T-helper 2 cell (primary cell): ENCODE measurements around the gene GPR87.

Experiments
- DNase-seq, 5 experiments: peaks; one replicate each; pipeline versions ENCODE4 v3.0.0 to v3.0.0-alpha.2; 2012 to 2022
- total RNA-seq, 2 donors: gene quantifications; one replicate each; lab custom pipeline; 2026; lab: John Stamatoyannopoulos, UW

Gene GPR87, protein sequence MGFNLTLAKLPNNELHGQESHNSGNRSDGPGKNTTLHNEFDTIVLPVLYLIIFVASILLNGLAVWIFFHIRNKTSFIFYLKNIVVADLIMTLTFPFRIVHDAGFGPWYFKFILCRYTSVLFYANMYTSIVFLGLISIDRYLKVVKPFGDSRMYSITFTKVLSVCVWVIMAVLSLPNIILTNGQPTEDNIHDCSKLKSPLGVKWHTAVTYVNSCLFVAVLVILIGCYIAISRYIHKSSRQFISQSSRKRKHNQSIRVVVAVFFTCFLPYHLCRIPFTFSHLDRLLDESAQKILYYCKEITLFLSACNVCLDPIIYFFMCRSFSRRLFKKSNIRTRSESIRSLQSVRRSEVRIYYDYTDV
- 0 to 0.13 reads per million in 2 donors for total RNA-seq

DNA sequence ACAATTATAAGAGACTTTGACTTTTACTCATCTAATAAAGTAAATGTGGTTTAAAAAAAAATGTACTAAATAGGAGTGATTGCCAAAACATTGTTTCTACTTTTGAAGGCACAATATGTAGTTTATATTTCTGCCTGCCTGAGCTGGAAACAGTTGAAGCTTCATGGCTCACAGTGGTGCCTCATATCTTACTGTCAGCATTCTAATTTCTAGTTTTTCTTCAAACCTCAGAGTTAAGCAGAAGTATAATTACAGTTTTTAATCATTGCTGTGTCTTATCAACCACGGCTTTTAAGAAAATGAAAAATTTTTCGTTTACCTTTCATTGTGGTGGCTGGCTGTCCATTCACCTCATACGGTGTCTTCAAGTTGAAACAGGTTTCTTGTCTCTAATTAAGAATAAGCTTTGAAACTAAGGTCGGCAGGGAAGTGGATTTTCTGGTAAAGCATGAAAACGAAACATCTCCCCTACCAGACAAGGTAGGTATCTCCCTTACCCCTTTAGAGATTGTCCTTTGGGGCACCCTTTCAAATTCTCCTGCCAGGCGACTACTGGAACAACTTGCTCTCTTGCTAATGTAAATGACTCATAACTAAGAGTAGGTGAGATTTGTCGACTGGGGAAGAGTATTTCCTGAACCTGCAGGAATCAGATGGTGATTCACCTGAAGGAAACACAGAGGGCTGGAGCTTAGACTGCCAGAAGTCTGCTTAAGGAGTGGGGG, at the start of gene GPR87:
TSS of gene GPR87 (minus strand) at position 554 of the 725 bp plus-strand sequence. CDS start 16,720 bp downstream, outside the sequence.
- DNase-seq = peak in 1 of 5 experiments; percentile 76

DNA sequence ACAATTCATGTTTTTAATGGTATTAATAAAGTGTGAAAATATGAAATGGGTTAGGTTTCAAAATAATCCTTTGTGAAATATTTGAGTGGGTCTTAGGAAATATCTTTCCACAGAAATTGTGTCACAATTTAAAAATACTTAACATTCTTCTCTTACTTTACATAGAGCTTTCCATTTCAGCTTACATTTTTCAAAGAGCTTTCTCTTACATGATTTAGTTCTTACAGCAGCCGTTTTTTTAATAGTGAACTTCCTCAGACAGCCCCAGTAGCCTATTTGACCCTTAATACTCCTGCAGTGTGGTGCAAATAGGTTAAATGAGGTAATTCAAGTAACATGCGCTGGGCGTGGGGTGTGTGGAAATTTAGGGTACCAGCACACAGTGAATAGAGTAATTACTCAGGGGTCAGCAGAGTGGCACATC, 46.1 kb upstream of the GPR87 start:
- DNase-seq = no peak

DNA sequence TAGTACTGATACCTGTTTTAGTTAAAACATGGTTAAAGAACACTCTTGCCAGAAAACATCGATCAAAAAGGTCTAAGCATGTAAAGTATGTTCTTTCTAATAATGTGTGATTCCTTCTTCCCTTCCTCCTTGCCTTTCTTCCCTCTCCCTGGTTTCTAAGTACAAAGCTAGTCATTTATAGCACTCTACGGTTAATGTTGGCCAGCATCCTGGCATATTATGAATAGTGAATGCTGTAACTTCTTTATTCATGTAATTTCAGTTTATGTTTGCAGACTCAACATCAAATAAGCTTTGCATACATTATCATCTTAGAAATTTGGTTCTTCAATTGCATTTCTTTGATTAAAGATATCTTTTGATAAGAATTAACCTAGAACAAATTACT, 40.8 kb upstream of the GPR87 start:
- no peak for DNase-seq

DNA sequence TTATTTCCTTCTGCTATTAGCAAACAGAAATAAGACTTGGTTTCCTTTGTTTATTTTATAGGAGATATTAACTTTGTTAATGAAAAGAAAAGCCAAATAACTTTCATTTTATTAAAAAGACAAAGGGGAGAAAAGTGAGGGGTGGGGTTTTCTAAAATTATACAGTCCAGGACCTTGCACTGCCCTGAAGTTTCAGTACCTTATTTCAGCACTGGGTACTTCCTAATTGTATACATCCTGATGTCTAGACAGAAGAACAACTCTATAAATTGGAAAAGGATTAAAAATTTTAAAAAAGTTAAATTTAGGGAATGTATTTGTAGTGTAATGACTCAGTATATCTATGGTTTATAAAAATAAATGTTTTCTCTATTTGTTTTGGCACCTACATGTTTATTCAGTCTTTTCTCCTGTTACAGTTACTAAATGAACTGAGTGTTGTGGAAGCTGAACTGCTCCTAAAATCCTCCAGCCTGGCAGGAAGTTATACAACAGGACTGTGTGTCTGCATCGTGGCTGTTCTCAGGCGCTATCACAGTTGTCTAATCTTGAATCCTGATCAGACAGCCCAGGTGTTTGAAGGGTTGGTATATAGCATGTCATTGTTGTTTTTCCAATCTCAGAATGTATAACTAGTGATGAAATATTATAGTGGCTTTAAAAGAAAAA, 40.3 kb upstream of the GPR87 start:
- DNase-seq = no peak

DNA sequence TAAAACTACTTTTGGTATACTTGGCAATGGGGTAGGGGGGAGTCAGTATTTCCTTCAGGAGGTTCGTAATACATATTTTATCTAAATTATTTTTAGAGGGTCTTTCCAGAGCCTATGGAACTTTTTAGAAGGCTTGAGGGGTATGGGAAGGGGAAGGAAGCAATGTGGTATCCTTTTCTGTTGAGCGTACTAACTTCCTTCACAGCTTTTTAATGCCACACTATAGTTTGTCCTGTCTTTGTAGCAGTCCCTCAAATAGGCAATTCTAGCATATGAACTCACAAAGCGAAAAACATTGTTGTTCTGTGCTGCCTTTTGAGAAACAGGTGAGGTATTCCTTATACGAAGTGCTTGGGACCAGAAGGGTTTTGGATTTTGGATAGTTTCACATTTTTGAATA, 35.0 kb upstream of the GPR87 start:
- no peak for DNase-seq

DNA sequence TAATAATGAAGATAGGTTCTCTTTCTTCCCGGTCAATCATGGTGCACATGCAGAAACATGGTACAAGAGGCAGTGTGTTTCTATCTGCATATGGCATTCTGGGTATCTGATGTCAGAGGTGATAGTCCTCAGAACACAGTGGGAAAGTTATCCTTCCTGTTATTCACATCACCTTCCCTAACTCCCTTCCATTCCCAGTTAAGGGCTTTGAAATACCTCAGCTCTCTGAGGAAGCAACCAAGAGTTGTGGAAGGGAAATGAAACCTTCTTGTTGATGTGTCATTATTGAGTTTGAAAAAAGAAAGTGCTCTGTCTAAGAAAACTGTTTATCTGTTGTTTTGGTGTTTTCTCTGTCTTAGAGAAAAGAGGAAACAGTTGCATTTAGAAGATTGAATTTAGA, 34.6 kb upstream of the GPR87 start:
- DNase-seq = peak in 1 of 5 experiments; percentile 12

DNA sequence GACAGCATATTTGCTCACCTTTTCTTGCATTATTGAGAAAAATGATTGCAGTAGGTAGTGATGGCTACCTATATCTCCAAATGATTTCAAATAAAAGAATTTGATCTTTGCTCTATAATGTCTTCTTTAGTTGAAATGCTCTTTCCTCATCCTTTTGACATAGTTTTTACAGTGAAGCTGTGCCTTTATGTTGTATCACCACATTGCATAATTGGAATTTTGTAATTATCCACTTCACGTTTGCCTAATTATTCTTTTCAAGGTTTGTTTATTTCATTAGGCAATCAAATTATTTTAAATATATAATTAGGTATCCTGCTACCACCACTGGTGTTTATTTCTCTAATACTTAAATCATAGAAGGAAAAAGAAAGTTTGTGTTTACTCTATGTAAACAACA, 34.0 kb upstream of the GPR87 start:
- DNase-seq = no peak

DNA sequence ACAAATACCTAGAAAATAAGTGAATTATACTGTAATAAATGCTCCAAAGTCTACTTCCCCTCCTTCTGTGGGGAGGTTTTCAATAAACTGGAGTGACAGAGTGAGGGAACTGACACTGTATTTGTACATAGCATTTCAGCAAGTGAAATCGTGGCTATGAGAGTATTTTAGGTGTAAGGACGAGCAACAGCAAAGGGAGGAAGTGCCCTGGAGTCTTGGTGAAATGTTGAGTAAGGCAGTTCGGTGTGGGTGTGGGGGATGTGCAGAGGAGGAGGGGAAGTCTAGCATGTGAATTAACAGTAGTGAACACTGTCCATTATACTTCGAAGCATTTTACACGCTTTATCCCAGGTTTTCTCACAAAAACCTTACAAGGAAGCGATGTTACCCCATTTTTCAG, 30.8 kb upstream of the GPR87 start:
- no peak for DNase-seq

DNA sequence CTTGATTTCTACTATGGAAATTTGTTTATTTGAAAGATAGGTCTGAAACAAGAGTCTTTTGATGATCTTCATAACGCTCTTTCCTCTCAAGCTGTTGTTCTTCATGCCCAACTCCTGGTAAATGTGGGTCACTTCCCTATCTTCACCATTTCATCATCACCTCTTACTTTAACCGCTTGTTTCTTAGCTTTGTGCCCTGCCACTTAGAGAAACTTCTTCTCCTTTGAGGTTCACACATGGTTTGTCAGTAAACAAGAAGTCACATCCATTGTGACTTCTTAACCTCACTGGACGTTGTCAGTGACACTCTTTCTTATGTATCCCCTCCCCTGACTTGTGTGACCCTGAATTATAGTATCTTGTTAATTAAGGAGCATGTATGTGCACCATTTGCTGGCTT, 29.7 kb upstream of the GPR87 start:
- DNase-seq = peak in 1 of 5 experiments; percentile 19

DNA sequence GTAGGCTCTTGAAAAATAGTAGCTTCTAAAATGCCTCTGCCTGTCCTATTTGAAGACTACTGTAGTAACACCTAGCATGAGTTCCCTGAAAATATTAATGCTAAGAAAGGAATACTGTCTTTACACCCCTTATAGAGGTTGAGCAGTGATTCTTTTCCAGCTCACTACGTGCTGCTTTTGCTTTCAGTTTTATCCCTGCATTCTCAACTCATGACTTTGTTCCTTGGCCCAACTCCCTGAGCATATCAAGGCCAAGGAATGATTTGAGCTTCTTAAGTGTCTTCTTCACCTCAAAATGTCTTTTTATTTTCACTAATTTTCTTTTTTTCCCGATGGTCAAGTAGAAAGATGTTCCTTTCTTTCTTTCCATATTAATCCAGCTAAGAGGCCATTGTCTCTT, 29.2 kb upstream of the GPR87 start:
- no peak for DNase-seq

DNA sequence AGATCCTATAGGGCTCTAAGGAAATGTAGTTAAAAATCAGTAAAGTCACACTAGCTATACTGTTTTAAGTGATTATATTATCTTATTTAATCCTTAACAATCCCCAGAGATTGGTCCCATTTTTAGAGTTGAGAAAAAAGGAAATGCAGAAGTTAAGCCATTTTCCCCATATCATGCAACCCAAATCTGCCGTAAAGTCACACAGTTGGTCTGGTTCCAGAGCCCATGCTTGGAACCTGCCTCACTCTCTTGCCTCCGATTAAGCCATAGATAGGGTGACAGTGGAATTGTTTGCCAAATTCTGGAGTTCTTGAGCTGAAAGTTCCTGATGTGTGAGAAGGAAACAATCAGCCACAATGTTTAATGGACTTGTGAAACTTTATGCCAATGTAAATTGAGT, 15.1 kb upstream of the GPR87 start:
- no peak for DNase-seq

DNA sequence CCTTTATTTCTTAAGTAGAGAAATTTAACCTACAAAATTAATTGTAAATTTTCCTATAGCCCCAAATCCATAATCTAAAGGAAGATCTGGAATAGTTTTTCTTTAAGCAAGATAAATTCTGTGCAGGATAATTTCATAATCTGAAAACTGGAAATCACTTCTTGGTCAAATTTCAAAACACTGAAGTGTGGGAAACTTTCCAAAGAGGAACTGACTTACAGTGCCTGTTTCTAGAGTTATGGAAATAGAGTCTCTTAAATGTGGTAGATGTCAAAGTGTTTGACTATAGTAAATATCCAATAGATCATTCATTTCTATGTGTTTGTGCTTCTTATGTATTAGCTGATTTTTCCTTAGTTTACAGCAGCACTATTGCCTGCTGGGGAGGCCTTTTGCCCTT, 14.3 kb upstream of the GPR87 start:
- no peak for DNase-seq

DNA sequence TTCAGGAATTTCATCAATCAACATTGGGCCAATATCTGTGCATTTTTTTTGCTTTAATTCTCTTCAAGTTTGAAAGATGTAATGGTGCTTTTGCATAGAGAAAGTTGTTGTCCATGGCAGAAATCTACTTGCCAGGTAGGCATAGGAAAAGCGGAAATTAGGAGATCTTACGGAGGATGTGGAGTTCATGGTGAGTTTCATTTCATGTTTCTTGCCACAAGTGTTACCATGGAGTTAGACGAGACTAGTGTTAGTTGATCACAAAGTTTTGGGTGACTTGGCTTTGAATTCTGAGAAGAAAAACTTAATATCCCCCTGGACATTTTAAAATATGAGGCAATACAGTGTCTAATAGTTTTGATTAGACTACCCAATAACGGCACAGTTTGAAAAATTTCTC, 13.8 kb upstream of the GPR87 start:
- DNase-seq = no peak

DNA sequence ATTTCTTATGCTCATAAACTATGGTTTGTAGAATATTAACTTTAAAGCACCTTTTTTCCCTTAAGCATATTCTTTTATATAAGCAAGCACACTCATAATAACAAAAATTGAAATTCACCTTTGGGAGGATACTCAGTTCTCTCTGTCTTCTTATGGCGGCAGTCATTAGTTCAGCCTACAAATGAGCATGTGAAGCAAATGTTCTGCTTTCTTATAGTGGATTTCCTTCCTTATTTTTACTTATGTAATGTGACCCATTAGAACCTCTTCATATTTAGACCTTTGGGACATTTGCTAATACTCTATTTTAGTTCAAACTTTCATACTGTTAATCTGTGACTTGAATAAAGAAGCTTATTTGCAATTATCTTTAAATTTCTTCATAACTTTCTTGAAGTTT, 12.7 kb upstream of the GPR87 start, which contains the start of gene P2RY13:
TSS of gene P2RY13 (minus strand) at position 187 of the 400 bp plus-strand sequence. CDS start at position 166, 21 bp downstream.
- DNase-seq = no peak

DNA sequence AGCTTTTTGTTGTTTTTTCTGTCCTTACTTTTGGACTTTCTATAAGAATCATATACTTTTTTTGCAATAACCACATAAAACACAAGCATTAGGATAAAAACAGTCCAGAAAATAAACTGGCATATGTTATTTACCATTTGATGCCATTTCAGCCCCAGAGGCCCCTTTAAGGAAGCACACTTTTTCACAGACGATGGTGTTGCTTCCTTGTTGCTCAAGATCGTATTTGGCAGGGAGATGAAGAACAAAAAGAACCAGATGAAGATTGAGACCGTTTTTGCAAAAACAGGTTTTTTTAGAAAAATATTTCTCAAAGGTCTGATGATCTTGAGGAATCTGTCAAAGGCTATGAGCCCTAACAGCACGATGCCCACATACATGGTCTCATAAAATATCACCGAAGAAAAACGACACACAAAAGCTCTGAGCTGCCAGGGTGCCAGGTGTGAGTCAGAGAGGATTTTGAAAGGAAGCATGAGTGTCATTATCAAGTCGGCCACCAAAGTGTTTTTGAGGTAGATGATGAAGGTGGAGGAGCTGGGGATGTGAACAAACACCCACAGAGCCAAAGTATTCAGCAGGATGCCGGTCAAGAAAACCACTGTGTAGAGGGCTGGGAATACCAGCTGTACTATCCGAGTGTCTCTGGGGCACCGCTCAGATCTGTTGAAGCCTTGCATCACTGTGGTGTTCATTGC, 11.8 kb upstream of the GPR87 start:
- peak in 2 of 5 experiments; percentile 49 to 51 for DNase-seq

DNA sequence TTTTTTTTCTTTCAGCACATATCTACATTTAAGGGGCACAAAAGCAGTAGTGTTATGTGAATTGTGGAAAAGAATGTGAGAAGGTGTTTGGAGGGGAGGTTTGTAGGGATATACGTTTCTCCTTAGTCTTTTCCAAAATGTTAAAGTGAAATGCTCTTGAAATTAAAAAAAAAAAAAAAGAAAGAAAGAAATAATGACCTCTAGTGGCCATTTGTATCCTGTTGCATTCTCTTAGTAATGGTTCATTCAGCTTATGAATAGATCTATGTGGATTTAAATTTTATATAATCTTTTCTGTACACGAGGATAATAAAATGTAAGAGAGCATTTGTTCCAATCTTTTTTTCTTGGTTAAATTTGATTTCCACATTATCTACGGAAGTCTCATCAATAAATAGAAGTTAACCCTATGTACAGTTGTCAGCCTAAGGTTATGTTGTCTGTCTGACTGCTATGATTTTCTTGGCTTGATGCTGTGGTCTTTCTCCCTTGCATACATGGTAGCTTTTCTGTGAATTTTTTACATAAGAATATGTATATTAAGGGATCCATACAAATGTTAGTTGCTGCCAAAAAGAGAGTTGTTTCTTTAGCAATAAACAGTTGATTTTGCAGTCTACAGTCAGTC, 11.1 kb upstream of the GPR87 start:
- peak in 1 of 5 experiments; percentile 37 for DNase-seq

DNA sequence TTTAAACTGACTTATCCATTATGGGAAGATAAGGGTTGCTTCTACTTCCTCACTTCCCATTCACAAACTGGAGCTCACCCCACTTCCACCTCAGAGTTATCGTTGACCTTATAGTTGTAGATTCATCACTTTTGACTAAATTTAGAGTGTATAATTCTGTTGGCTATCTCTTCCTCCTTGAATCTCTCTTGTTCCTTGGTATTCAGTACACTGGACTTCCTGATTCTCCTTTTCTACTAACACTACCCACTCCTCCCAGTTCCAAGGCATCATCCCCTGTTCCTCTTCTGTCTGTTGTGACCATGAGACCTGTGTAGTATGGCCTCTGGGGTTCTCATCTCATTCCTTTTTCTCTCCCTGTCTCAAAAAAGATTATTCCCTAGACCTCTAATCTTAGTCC, 5.9 kb upstream of the GPR87 start:
- DNase-seq = no peak

DNA sequence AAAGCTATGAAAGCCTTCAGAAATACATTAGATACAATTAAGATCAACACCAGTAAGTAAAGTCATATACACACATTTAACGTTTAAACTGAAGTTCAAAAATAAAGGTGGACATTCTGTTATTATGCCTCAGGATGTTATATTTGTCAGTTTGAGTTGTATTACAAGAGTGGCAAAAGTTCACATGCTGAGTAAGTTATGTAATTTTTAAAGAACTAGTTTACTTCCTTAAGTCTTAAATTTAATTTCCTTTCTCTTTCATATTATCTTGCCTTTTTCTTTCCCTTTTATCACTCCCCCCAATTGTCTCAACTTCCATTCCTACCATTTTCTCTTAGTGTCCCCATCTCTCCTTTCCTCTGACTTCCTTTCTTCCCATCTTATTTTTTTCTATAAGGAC, 4.9 kb upstream of the GPR87 start:
- DNase-seq = no peak

DNA sequence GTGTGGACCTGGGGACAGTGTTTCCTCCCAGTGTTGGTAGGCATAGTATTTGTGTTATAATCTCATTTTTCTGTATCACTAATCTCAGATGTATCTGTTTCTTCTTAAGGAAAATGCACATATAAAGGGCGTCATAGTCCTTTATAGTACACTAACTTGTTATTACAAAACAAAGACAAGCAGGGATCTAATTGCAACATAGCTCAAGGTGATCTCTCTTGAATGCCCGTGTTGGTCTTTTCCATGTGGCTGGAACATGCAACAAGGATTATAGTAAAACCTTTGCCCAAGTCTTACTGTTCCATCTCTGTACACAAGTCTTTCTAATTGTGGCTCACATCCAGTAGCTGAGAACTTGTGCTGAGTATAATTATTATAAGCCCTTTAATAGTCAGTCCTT, 3.5 kb upstream of the GPR87 start:
- no peak for DNase-seq

DNA sequence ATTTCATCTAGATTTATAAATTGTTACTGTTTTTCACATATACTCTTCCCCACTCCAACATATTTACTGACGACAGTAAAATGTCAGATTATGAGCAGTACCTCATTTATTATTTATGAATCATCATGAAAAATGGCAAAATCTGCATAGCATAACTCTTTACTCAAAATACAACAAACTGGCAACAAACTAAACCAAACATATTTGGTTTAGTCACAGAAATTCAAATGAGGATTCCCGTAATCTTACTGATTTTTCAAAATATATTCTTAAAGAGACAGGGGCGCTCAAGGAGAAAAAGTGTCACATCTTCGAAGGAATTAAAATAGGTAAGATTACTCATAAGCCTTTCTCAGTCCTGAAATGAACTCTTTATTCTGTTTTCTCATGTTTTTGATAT, 3.0 kb upstream of the GPR87 start:
- DNase-seq = no peak

DNA sequence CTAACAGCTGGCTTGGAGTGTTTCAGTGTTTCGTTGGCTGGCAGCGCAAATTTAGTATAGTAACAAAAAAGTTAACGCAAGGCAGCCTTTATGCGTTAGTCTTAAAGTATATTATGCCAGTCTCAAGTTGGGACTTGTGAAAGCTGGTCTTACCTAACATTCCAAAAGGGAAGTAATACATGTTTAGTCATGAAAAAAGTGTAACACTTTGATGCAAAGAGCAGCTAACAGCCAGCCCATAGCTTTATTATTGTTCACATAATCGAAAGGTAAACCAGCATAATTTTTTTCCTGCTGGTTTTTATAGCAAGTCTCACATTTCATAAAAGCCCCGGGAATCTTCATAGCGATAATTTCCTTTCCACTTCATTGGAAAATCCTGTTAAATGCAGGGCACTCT, 2.4 kb upstream of the GPR87 start:
- DNase-seq = no peak

DNA sequence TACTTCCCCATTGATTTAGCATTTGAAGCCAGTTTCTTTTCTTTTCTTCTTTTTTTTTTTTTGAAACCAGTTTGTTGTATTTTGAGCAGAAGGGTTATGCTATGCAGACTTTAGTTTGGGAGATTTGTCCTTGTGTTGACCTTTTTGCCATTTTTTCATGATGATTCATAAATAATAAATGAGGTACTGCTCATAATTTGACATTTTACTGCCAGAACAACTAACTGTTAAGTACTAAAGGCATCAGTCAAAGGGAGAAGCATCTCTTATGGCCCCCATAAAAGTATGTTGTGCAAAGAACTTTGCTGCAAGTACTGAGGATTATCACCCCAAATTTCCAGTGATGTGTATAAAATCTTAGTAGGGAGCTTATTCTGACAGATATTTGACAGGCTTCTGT, 1.7 kb upstream of the GPR87 start:
- no peak for DNase-seq
